Muscle layer of duodenum (tissue), 2 donors: Measurements from ENCODE around the gene ANKRD60.

ENCODE experiments used
- H3K27ac ChIP-seq: one replicate; pipeline ENCODE4 v1.7.0; 2013; ENCODE audit warnings: mild to moderate bottlenecking, low read length
- H3K27me3 ChIP-seq: one replicate; pipeline ENCODE4 v1.7.0; 2013; ENCODE audit warnings: low read depth, mild to moderate bottlenecking, control low read depth, low read length
- H3K36me3 ChIP-seq, 2 donors: one replicate each; pipeline ENCODE4 v1.7.0; 2013; ENCODE audit warnings: low read length in 2 of 2, control low read depth in 1 of 2, mild to moderate bottlenecking in 1 of 2; ENCODE audit not compliant: insufficient read depth in 2 of 2, control insufficient read depth in 1 of 2
- H3K4me1 ChIP-seq, 2 donors: one replicate each; pipeline ENCODE4 v1.7.0; 2013; ENCODE audit warnings: low read length in 2 of 2, mild to moderate bottlenecking in 2 of 2, control low read depth in 1 of 2, moderate library complexity in 1 of 2; ENCODE audit not compliant: insufficient read depth in 2 of 2, control insufficient read depth in 1 of 2
- H3K4me3 ChIP-seq, 2 donors: one replicate each; pipeline ENCODE4 v1.7.0; 2013; ENCODE audit warnings: low read length in 2 of 2, low read depth in 1 of 2, mild to moderate bottlenecking in 1 of 2
- H3K9me3 ChIP-seq, 2 donors: one replicate each; pipeline ENCODE4 v1.7.0; 2013; ENCODE audit warnings: low read length in 2 of 2, control low read depth in 1 of 2, mild to moderate bottlenecking in 1 of 2; ENCODE audit not compliant: control insufficient read depth in 1 of 2
- donor health status: healthy.

ANKRD60 gene

GRCh38 chr20:58231683-58232082 lies 3.2 kb upstream of the ANKRD60 start:
- H3K27ac ChIP-seq, result no peak overlapping the region
- no peaks in the 10 kb centered on the region for H3K9me3 ChIP-seq
- H3K4me1 ChIP-seq, result peaks cover 0 to 4% of the 10 kb centered on the region in 2 donors
- H3K4me3 ChIP-seq, result no peak overlapping the region
- peaks cover 23% of the 10 kb centered on the region for H3K27me3 ChIP-seq
- peaks cover 8 to 23% of the 10 kb centered on the region in 2 donors for H3K36me3 ChIP-seq

- Histone ChIP-seq H3K4me3 (no peak overlapping the region), H3K27me3 (peaks cover 28% of the 10 kb centered on the region), H3K36me3 (peaks cover 3 to 14% of the 10 kb centered on the region in 2 donors)
These were observed 845 bp upstream of the ANKRD60 start for GRCh38 chr20:58229198-58229798.

GRCh38 chr20:58228103-58228483 lies 360 bp downstream of the ANKRD60 start:
- peaks cover 28% of the 10 kb centered on the region for H3K27me3 ChIP-seq
- no peak overlapping the region for H3K4me3 ChIP-seq
- peaks cover 3 to 9% of the 10 kb centered on the region in 2 donors for H3K36me3 ChIP-seq
- no peak overlapping the region for H3K27ac ChIP-seq
- peaks cover 0 to 4% of the 10 kb centered on the region in 2 donors for H3K4me1 ChIP-seq
- H3K9me3 ChIP-seq, result no peaks in the 10 kb centered on the region

More at GRCh38 chr20:58229198-58229798, 845 bp upstream of the ANKRD60 start:
- Histone ChIP-seq H3K9me3 (no peaks in the 10 kb centered on the region), H3K4me1 (peaks cover 0 to 4% of the 10 kb centered on the region in 2 donors), H3K27ac (no peak overlapping the region)

GRCh38 chr20:58227391-58228102 lies 906 bp downstream of the ANKRD60 start:
- H3K27me3 ChIP-seq, result peaks cover 28% of the 10 kb centered on the region
- no peak overlapping the region for H3K4me3 ChIP-seq
- H3K4me1 ChIP-seq, result peaks cover 0 to 4% of the 10 kb centered on the region in 2 donors
- no peak overlapping the region for H3K27ac ChIP-seq
- H3K36me3 ChIP-seq, result peaks cover 3 to 8% of the 10 kb centered on the region in 2 donors
- no peaks in the 10 kb centered on the region for H3K9me3 ChIP-seq

GRCh38 chr20:58225452-58226200 lies 2.8 kb downstream of the ANKRD60 start:
- H3K36me3 ChIP-seq, result no peaks in the 10 kb centered on the region
- H3K4me3 ChIP-seq, result no peak overlapping the region
- no peak overlapping the region for H3K27ac ChIP-seq
- H3K4me1 ChIP-seq, result peaks cover 0 to 4% of the 10 kb centered on the region in 2 donors
- no peaks in the 10 kb centered on the region for H3K9me3 ChIP-seq
- H3K27me3 ChIP-seq, result peaks cover 38% of the 10 kb centered on the region

- H3K4me1 ChIP-seq, result peaks cover 0 to 4% of the 10 kb centered on the region in 2 donors
- peaks cover 41% of the 10 kb centered on the region for H3K27me3 ChIP-seq
- H3K27ac ChIP-seq, result no peak overlapping the region
- H3K9me3 ChIP-seq, result no peaks in the 10 kb centered on the region
- H3K4me3 ChIP-seq, result no peak overlapping the region
- H3K36me3 ChIP-seq, result no peaks in the 10 kb centered on the region
These were observed 3.5 kb downstream of the ANKRD60 start for GRCh38 chr20:58224974-58225373.

- H3K27ac ChIP-seq, result no peak overlapping the region
- H3K9me3 ChIP-seq, result peaks cover 4 to 5% of the 10 kb centered on the region in 2 donors
- no peak overlapping the region for H3K4me3 ChIP-seq
- peaks cover 42% of the 10 kb centered on the region for H3K27me3 ChIP-seq
- H3K4me1 ChIP-seq, result peaks cover 0 to 4% of the 10 kb centered on the region in 2 donors
- H3K36me3 ChIP-seq, result no peaks in the 10 kb centered on the region
These were observed 4.4 kb downstream of the ANKRD60 start for GRCh38 chr20:58224097-58224496.

GRCh38 chr20:58223358-58223941 lies 5.0 kb downstream of the ANKRD60 start:
- Histone ChIP-seq H3K4me1 (peaks cover 0 to 4% of the 10 kb centered on the region in 2 donors), H3K36me3 (no peaks in the 10 kb centered on the region), H3K4me3 (no peak overlapping the region), H3K9me3 (peaks cover 8 to 10% of the 10 kb centered on the region in 2 donors), H3K27me3 (peaks cover 37% of the 10 kb centered on the region), H3K27ac (no peak overlapping the region)

- Histone ChIP-seq H3K36me3 (no peaks in the 10 kb centered on the region), H3K4me3 (no peak overlapping the region), H3K9me3 (peaks cover 8 to 11% of the 10 kb centered on the region in 2 donors), H3K4me1 (no peaks in the 10 kb centered on the region), H3K27ac (no peak overlapping the region), H3K27me3 (peaks cover 29% of the 10 kb centered on the region)
These were observed 6.0 kb downstream of the ANKRD60 start for GRCh38 chr20:58222446-58222845.

- H3K27me3 ChIP-seq, result peaks cover 18% of the 10 kb centered on the region
- H3K4me1 ChIP-seq, result no peaks in the 10 kb centered on the region
- no peak overlapping the region for H3K27ac ChIP-seq
- H3K36me3 ChIP-seq, result no peaks in the 10 kb centered on the region
- H3K9me3 ChIP-seq, result peaks cover 8 to 11% of the 10 kb centered on the region in 2 donors
- H3K4me3 ChIP-seq, result no peak overlapping the region
These were observed 9.1 kb downstream of the ANKRD60 start for GRCh38 chr20:58219342-58219700.
